HG03521 (cell line): ENCODE data around the gene DNA2.
"Not testable (repeated sequence)": the region's sequence is repeated elsewhere in the genome, so short reads cannot be mapped to it uniquely, and the experiment has no call there.

ENCODE experiments used
- ATAC-seq: cut with Tn5 transposase; IDR thresholded peaks from one replicate; pipeline ENCODE4 v1.9.1; 2021; ENCODE audit warnings: mild to moderate bottlenecking, moderate library complexity; ENCODE audit not compliant: unreplicated experiment

The DNA2 gene, protein sequence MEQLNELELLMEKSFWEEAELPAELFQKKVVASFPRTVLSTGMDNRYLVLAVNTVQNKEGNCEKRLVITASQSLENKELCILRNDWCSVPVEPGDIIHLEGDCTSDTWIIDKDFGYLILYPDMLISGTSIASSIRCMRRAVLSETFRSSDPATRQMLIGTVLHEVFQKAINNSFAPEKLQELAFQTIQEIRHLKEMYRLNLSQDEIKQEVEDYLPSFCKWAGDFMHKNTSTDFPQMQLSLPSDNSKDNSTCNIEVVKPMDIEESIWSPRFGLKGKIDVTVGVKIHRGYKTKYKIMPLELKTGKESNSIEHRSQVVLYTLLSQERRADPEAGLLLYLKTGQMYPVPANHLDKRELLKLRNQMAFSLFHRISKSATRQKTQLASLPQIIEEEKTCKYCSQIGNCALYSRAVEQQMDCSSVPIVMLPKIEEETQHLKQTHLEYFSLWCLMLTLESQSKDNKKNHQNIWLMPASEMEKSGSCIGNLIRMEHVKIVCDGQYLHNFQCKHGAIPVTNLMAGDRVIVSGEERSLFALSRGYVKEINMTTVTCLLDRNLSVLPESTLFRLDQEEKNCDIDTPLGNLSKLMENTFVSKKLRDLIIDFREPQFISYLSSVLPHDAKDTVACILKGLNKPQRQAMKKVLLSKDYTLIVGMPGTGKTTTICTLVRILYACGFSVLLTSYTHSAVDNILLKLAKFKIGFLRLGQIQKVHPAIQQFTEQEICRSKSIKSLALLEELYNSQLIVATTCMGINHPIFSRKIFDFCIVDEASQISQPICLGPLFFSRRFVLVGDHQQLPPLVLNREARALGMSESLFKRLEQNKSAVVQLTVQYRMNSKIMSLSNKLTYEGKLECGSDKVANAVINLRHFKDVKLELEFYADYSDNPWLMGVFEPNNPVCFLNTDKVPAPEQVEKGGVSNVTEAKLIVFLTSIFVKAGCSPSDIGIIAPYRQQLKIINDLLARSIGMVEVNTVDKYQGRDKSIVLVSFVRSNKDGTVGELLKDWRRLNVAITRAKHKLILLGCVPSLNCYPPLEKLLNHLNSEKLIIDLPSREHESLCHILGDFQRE

DNA sequence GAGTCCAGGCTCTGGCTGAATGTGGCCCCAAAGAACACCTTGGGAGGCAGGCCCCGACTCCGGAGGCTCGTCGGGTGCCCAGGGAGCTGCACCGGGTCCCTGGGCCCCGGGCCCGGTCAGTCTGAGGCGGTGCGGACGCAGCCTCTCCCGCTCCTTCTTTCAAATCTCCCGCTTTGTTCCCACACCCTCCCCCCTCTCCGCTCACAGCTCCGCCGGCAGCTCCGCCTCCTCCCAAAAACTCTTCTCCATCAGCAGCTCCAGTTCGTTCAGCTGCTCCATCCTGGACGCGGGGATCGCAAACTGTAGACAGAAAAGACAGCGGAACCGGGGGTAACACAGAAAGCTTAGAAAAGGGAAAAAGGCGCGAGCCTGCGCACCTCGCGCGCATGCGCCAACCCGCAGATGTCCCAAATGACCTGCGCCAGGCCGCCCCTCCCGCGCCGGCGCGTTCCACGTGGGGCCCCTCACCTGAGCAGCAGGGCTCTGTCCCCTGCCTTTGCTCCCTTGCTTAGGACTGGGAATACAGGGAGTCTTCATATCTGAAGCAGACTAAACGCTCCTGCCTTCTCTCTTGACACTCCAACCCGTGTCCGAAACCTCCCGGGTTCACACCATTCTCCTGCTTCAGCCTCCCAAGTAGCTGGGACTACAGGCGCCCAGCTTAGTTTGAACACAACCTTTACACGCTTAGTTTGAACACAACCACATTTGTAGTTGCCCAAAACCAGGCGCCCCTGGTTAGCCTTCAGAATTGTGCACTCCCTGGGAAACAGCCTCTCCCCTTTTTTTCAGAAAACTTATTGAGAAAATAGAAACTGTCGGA lies at the start of gene DNA2:
DNA2 (minus strand) TSS at position 388 of the 823 bp plus-strand sequence; CDS start at position 279, 109 bp downstream.
- ATAC-seq = peak; percentile 86

DNA sequence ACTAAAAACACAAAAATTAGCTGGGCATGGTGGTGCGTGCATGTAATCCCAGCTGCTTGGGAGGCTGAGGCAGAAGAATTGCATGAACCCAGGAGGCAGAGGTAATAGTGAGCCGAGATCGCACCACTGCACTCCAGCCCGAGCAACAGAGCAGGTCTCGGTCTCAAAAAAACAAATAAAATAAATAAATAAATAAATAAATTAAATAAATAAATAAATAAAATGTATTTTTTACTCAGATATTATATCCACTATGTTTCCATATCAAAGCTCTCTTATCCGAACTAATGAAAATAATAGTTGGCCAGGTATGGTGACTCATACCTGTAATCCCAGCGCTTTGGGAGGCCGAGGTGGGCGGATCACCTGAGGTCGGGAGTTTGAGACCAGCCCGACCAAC lies 46.8 kb upstream of the DNA2 start:
- not testable (repeated sequence) for ATAC-seq

DNA sequence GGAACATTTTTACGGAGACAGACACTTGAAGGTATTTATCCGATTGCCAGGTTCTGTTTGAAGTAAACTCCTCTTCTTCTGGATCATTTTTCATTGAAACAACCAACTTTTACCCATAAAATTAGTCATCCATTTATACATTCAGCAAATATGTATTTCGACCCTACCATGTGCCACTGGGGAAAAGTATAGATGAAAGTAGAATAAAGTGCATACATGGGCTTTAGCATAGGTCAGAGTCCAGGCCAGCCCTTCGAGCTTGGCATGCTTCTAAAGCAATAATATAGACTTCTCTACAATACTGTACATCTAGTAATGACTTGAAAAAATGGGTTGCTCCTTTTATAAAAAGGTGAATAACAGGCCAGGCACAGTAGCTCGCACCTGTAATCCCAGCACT lies 45.4 kb upstream of the DNA2 start:
- ATAC-seq = no peak

DNA sequence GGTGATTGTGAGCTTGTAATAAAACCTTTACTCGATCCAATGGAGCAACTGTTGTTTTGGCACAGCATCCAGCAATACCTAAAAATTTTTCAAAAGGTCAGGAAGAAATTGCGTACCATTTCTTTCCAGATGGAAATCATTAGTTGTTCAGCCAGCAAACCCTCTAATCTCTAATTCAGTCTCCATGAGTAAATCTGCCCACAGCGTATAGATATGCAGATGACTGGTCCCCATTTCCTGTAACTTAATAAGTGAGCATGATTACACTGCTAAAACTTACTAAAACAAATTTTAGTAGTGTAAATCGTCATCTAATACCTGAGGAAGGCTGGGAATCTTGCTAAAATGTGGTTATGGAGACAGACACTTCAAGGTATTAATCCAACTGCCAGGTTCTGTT lies 45.0 kb upstream of the DNA2 start:
- no peak for ATAC-seq

DNA sequence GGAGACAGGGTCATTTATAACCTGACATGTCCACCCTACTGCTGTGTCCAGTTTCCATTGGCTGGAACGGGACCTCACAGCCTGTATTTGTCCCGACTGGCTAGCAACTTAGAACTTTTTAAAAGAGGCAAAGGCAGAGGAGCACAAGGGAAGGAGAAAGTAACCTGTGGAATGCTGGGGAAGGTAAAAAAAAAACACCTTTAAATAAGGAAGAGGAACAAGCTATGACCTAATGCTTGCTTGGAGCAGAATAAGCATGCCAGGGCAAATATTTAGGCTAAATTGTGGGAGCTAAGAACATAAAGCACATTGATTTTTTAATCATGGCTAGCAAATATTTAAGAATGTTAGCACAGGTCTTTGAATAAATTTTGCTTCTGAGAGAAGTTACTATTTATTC lies 44.4 kb upstream of the DNA2 start:
- ATAC-seq = not testable (repeated sequence)

DNA sequence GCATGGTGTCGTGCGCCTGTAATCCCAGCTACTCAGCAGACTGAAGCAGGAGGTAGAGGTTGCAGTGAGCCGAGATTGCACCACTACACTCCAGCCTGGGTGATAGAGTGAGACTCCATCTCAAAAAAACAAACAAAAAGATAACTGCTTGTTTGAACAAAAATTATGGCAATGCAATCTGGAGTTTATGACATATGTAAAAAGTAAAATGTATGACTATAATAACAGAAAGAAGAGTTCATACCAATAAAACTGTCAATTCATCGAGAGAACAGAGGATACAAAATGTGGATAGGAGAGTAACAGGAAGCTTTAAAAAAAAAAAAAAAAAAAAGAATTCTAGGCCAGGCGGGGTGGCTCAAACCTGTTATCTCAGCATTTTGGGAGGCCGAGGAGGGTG lies 36.3 kb upstream of the DNA2 start:
- no peak for ATAC-seq

DNA sequence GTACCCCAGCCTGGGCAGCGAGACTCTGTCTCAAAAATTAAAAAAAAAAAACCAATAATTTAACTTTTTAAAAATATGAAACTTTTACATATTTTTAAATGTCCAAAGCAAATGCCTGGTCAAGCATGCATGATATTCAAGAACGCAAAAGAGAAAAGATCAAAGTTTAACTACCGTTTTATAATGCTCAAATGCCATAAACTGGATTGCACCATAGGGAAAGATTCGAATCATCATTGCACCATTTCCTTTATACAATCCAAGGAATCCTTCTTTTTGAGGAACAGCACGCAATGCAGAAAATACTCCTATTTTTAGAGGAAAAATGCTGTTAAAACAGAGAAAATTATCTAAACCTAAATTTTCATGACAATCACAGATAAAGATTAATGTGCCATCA lies 34.6 kb upstream of the DNA2 start:
- no peak for ATAC-seq

DNA sequence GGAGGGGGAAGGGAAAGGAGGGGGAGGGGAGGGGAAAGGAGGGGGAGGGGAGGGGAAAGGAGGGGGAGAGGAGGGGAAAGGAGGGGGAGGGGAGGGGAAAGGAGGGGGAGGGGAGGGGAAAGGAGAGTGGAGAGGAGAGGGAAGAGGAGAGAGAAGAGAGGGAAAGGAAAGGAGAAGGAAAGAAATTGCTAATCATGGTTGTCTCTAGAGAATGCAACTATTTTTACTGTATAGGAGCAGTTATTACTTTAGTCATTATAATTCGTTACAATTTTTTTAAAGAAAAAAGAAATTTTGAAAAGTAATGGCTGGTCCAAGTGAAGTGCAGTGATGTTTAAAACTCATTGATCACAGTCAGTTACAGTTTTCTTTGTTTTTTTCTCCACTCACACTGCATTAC lies 31.1 kb upstream of the DNA2 start:
- no peak for ATAC-seq

DNA sequence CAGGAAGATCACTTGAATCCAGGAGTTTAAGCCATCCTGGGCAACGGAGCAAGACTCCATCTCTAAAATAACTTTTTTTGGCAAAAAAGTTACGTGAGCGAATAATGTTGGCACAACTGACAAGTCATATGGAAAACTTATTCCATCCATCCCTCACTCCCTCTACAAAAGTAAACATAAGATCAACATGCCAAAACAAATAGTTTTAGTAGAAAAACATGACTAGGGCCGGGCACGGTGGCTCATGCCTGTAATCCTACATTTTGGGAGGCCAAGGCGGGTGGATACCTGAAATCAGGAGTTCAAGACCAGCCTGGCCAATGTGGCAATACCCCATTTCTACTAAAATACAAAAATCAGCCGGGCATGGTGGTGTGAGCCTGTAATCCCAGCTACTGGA lies 29.9 kb upstream of the DNA2 start:
- no peak for ATAC-seq

DNA sequence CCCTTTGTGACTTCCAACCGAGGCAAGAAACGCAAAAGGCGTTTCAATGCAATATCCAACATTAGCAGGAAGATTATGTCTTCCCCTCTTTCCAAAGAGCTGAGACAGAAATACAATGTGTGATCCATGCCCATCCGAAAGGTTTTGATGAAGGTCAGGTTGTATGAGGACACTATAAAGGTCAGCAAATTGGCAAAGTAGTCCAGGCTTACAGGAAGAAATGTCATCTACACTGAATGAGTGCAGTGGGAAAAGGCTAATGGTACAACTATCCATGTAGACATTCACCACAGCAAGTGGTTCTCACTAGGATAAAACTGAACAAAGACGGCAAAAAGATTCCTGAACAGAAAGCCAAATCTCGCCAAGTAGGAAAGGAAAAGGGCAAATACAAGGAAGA lies 27.8 kb upstream of the DNA2 start:
- ATAC-seq = no peak

DNA sequence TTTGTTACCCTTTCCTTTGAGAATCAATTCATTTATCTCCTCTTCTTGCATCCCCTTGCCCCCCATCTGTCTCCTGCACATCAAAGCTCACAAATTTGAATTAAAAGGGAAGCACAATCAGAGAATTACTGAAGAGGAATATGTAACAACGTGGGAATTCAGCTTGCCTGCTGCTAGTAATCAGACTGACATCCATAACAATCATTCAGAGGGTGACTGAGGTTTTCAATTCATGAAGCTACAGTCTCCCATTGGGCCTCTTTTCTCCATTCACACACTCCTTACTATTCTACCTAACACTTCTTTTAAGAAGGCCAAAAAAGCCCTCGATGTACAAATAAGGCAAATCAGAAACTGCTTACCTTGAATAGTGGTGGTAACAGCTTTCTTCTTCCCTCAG lies 24.3 kb upstream of the DNA2 start:
- no peak for ATAC-seq

DNA sequence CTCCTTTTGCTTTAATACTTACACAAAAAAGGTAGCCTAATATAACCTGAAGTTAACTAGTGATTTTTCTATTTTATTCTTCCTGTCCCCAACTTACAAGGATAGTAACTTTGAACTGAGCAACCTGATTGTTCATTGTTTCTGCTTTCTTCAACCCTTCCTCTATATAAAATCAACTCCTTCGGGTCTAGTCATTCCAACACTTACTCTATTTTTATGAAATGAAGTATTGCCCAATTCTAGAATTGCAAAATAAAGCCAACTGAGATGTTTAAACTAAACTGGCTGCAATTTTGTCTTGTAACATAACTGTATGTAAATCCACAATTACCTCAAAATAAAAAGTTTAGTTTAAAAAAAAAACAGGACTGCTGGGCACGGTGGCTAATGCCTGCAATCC lies 20.3 kb upstream of the DNA2 start:
- no peak for ATAC-seq

DNA sequence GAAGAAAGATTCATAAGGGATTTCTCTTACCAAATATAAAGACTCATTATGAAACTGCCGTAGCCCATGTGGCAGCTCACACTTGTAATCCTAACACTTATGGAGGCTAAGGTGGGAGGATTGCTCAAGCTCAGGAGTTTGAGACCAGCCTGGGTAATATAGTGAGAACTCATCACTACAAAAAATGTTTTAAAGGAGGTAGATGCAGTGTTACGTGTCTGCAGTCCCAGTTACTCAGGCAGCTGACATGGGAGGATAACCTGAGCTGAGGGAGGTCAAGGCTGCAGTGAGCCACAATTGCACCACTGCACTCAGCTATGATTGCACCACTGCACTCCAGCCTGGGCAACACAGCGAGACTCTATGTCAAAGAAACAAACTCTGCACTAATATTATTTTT lies 18.1 kb upstream of the DNA2 start:
- no peak for ATAC-seq

DNA sequence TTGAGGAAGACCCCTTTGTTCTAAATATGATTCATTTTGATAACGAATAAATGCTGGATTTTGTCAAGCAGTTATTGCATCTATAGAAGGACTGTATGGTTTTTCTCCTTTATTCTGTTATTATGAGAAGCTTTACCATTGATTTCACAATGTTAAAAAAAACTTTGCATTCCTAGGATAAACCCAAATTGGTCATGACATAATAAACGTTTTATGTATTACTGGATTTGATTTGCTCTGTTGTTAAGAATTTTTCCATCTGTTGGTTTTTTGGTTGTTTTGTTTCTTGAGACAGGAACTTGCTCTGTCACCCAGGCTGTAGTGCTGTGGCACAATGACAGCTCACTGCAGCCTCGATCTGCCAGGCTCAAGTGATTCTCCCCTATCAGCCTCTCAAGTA lies 2.2 kb upstream of the DNA2 start:
- ATAC-seq = no peak

DNA sequence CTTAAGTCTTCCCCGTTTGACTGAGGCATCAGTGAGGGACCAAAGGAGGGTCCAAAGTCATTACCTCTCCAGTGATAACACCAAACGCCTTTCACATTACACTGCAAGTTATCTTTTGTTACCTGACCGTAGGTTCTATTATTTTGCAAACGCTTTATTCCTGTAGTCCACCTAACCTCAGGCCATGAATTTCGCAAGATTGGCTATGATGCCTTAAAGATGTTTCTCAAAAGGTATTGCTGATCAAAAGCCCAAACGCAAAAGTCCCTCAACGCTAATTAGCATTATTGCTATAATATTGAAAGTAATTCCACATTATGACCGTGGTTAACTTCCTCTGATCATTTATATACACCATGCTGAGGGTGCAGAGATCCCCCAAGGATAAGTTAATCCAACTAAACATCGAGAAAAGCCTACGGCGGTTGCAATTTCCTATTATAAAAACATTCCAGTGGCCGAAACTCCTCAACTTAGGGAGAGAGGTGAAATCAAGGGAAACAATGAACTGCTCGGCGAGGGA lies 649 bp downstream of the DNA2 start:
- ATAC-seq = no peak

DNA sequence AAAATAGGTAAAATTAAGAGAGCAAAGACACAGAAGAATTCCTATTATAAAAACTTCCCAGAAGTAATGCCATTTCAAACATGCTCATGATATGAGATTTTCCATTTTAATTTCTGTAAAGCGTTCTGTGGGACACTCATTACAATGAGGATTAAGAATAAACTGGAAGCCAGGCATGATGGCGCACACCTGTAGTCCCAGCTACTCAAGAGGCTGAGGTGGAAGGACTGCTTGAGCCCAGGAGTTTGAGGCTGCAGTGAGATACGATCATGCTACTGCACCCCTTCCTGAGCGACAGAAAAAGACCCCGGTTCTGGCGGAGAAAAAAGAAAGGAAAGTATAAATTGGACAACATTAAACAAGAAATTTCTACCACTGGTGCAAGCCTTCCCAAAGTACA lies 1.5 kb downstream of the DNA2 start:
- ATAC-seq = no peak

DNA sequence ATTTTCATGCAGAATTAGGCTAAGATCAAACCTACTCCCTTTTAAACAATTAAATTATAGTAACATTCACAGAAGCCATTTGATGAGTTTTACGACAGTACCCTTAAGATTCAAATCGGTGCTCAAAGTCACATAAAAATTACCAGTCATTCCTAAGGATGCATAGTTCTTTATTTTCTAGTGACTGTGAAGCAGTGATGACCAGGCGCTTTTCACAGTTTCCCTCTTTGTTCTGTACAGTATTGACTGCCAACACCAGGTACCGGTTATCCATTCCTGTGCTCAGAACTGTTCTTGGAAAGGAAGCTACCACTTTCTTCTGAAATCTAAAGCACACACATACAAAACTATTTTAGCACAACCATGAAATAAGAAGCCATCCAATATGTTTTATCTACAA lies 1.9 kb downstream of the DNA2 start:
- no peak for ATAC-seq

DNA sequence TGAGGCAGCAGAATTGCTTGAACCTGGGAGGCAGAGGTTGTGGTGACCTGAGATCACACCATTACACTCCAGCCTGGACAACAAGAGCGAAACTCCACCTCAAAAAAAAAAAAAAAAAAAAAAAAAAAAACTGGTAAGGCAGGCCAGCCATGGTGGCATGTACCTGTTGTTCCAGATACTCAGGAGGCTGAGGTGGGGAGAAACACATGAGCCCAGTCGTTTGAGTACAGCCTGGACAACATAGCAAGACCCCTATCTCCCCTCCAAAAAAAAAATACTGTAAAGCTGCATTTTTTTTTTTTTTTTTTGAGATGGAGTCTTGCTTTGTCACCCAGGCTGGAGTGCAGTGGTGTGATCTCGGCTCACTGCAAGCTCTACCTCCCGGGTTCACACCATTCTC lies 7.0 kb downstream of the DNA2 start:
- ATAC-seq = not testable (repeated sequence)

DNA sequence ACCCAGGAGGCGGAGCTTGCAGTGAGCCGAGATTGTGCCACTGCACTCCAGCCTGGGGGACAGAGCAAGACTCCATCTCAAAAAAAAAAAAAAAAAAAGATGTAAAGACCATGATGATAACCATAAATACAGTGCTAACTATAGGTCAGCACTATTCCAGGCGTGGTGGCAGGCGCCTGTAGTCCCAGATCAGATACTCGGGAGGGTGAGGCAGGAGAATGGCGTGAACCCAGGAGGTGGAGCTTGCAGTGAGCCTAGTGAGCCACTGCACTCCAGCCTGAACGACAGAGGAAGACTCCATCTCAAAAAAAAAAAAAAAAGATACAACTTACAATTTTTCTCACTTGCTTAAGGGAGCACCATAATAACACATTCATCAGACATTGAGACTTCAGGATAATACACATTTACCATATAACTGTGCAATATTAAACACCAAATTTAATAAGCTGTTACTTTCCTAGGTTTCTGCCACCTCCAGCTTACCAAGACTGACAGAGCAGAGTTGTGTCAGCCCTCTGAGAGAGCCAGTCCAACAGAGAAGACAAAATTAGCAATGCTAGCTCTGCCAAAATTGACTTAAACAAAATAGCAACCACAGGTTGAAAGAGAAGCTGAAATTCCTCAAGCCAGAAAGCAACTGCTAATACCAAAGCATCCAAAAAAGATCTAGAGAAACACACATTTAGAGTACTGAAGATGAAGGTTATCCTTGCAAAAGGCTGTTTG lies 8.2 kb downstream of the DNA2 start:
- ATAC-seq = no peak

DNA sequence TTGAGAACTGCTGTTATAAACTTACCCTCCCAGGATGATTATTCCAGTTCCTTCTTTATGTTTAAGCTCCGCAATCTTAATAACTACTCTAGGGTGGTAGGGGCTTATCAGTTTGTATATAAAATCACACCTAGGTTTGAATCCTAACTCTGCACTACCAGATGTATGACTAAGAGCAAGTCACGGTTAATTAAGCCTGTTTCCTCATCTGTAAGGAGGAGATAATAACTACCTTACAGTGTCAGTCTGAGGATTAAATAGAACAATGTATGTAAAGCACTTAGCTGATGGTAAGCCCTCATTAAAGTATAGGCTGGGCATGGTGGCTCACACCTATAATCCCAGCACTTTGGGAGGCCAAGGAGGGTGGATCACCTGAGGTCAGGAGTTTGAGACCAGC lies 9.2 kb downstream of the DNA2 start:
- no peak for ATAC-seq
